HCT116 (cell line): ENCODE data around the gene ZACN. TPM values are rescaled to one million over a fixed set of nuclear protein-coding genes. Genes with fewer than 3 reads are reported as not detected.

Experiments used
- ATAC-seq: fragments of 200-7000 bp; cut with Tn5 transposase; 2 replicates; pipeline ENCODE4 v1.9.1; 2020; ENCODE audit warnings: mild to moderate bottlenecking, moderate library complexity
- Bru-seq: library from RNA; stranded (reverse); fragments of 400-500 nt; gene quantifications from one replicate; lab custom pipeline; 2021; lab: Mats Ljungman, UMichigan
- BruChase-seq, 2 experiments: library from RNA; stranded (reverse); fragments of 400-500 nt; gene quantifications; one replicate each; lab custom pipeline; 2021; lab: Mats Ljungman, UMichigan
- BruUV-seq: library from RNA; stranded (reverse); fragments of 400-500 nt; replicated peaks from 2 replicates; lab custom pipeline; 2021; lab: Mats Ljungman, UMichigan
- CTCF ChIA-PET: fragments of 300-600 bp; sonication (Branson Sonifier 250); formaldehyde crosslinking; loops from one replicate; lab custom pipeline; 2021; ENCODE audit warnings: antibody characterized with exemption; lab: Charles Lee
- POLR2A ChIA-PET: fragments of 300-600, 350-600 bp; sonication (Branson Sonifier 250); formaldehyde crosslinking; loops from one replicate; lab custom pipeline; 2021; ENCODE audit warnings: antibody characterized with exemption; lab: Charles Lee
- RAD21 ChIA-PET, 2 experiments: fragments of 300-600 bp; sonication (Branson Sonifier 250); formaldehyde crosslinking; loops; one replicate each; lab custom pipeline; 2023; ENCODE audit warnings: low total read pairs in 2 of 2; ENCODE audit not compliant: uncharacterized antibody in 2 of 2, unreplicated experiment in 2 of 2, low non-redundant PET in 1 of 2; lab: Charles Lee
- DNase-seq: peaks from one replicate; pipeline ENCODE4 v3.0.0-alpha.2; 2010; ENCODE audit warnings: low read depth, low spot score
- H2AFZ ChIP-seq: fragments of 200-600 bp; shearing (Covaris generic), sonication (generic); 2 replicates; pipeline ENCODE4 v1.6.1; 2017; ENCODE audit warnings: low read depth, mixed run types, mixed read lengths, antibody characterized with exemption, low read length; ENCODE audit not compliant: poor library complexity, severe bottlenecking
- H3K27ac ChIP-seq: 2 replicates; pipeline ENCODE4 v1.5.1; 2012; ENCODE audit warnings: low read depth, low read length
- H3K27me3 ChIP-seq: fragments of 200-600 bp; sonication (generic); 2 replicates; pipeline ENCODE4 v1.6.1; 2016; ENCODE audit warnings: mixed run types, low read length, mixed read lengths; ENCODE audit not compliant: insufficient read depth
- H3K36me3 ChIP-seq, 2 experiments: fragments of 200-500 bp in 1 of 2; fragments of 200-600 bp in 1 of 2; sonication (Bioruptor generic) in 1 of 2; sonication (generic) in 1 of 2; 2 replicates each; pipeline versions ENCODE4 v1.5.1 to v1.6.1; 2014 to 2016; ENCODE audit warnings: low read length in 2 of 2, inconsistent platforms in 1 of 2, mixed read lengths in 1 of 2, mixed run types in 1 of 2; ENCODE audit not compliant: insufficient read depth in 2 of 2, control insufficient read depth in 1 of 2
- H3K4me1 ChIP-seq, 2 experiments: fragments of 200-600 bp in 1 of 2; sonication (generic) in 1 of 2; 2 replicates each; pipeline versions ENCODE4 v1.5.1 to v1.6.1; 2012 to 2017; ENCODE audit warnings: low read length in 2 of 2, inconsistent platforms in 1 of 2, mild to moderate bottlenecking in 1 of 2, mixed read lengths in 1 of 2, mixed run types in 1 of 2, moderate library complexity in 1 of 2; ENCODE audit not compliant: insufficient read depth in 2 of 2, control insufficient read depth in 1 of 2
- H3K4me2 ChIP-seq: fragments of 200-600 bp; sonication (generic); 2 replicates; pipeline ENCODE4 v1.6.1; 2017; ENCODE audit warnings: mixed run types, low read length, mixed read lengths
- H3K4me3 ChIP-seq, 2 experiments: fragments of 200-600 bp in 1 of 2; sonication (generic) in 1 of 2; replicated peaks in 1 of 2; 2 replicates each; pipeline ENCODE4 v1.5.1; 2011 to 2016; ENCODE audit warnings: low read length in 2 of 2, control low read depth in 1 of 2, low read depth in 1 of 2, mild to moderate bottlenecking in 1 of 2, mixed read lengths in 1 of 2, mixed run types in 1 of 2
- H3K79me2 ChIP-seq: fragments of 200-600 bp; sonication (generic); 2 replicates; pipeline ENCODE4 v1.6.1; 2017; ENCODE audit warnings: mild to moderate bottlenecking, mixed run types, low read length, moderate library complexity, mixed read lengths; ENCODE audit not compliant: insufficient read depth
- H3K9ac ChIP-seq: fragments of 200-600 bp; sonication (generic); 2 replicates; pipeline ENCODE4 v1.6.1; 2016; ENCODE audit warnings: low read length, mixed read lengths
- H3K9me2 ChIP-seq: fragments of 200-600 bp; sonication (generic), shearing (Covaris generic); 2 replicates; pipeline ENCODE4 v1.6.1; 2017; ENCODE audit warnings: mixed run types, mild to moderate bottlenecking, moderate library complexity; ENCODE audit not compliant: insufficient read depth
- H3K9me3 ChIP-seq, 2 experiments: fragments of 200-500 bp in 1 of 2; fragments of 200-600 bp in 1 of 2; sonication (Bioruptor generic) in 1 of 2; sonication (generic) in 1 of 2; 2 replicates each; pipeline ENCODE4 v1.6.1; 2014 to 2017; ENCODE audit warnings: low read length in 2 of 2, mixed read lengths in 2 of 2, inconsistent platforms in 1 of 2, low read depth in 1 of 2, mild to moderate bottlenecking in 1 of 2, mixed run types in 1 of 2, moderate library complexity in 1 of 2; ENCODE audit not compliant: control insufficient read depth in 1 of 2, insufficient read depth in 1 of 2
- H4K20me1 ChIP-seq: fragments of 200-600 bp; sonication (generic), shearing (Covaris generic); 2 replicates; pipeline ENCODE4 v1.6.1; 2017; ENCODE audit warnings: mixed run types, mild to moderate bottlenecking, moderate library complexity; ENCODE audit not compliant: insufficient read depth
- CEBPB ChIP-seq: IDR thresholded peaks from 2 replicates; pipeline ENCODE4 v1.6.1; 2012; ENCODE audit warnings: low read depth
- CTCF ChIP-seq, 3 experiments: fragments of 200-600 bp in 1 of 3; sonication (generic) in 1 of 3; IDR thresholded peaks in 2 of 3; conservative IDR thresholded peaks in 1 of 3; 2 replicates each; pipeline ENCODE4 v1.5.1; 2012 to 2017; ENCODE audit warnings: low read depth in 2 of 3, low read length in 2 of 3, antibody characterized with exemption in 1 of 3, borderline replicate concordance in 1 of 3, control low read depth in 1 of 3, mild to moderate bottlenecking in 1 of 3, mixed read lengths in 1 of 3, mixed run types in 1 of 3, moderate library complexity in 1 of 3; ENCODE audit not compliant: insufficient read depth in 1 of 3
- FOSL1 ChIP-seq: IDR thresholded peaks from 2 replicates; pipeline ENCODE4 v1.6.1; 2012; ENCODE audit warnings: low read depth
- POLR2A ChIP-seq: IDR thresholded peaks from 2 replicates; pipeline ENCODE4 v1.7.0; 2011; ENCODE audit warnings: borderline replicate concordance; ENCODE audit not compliant: insufficient read depth, insufficient read length; ENCODE audit errors: extremely low read depth
- TCF7L2 ChIP-seq: IDR thresholded peaks from 2 replicates; pipeline ENCODE4 v1.7.0; 2011; ENCODE audit warnings: borderline replicate concordance, inconsistent platforms; ENCODE audit not compliant: insufficient read depth, insufficient read length; ENCODE audit errors: extremely low read depth
- intact Hi-C: fragments of 100-400 bp; cut with micrococcal nuclease; formaldehyde crosslinking; loops from 2 replicates; pipeline ENCODE4 v1.10.0; 2022
- long read RNA-seq: library from polyadenylated mRNA; unstranded; transcript quantifications from one replicate; pipeline ENCODE4 v2.0.0, GENCODE V29; 2021; ENCODE audit not compliant: unreplicated experiment
- polyA plus RNA-seq: library from polyadenylated mRNA; unstranded; fragments of >200 nt; gene quantifications from 2 replicates; pipeline ENCODE4 v1.2.1, GENCODE V29; 2012; ENCODE audit warnings: missing spikeins
- total RNA-seq: library from RNA; stranded (reverse); gene quantifications from one replicate; pipeline ENCODE4 v1.2.1, GENCODE V29; 2021; ENCODE audit not compliant: unreplicated experiment

ZACN gene
- total RNA-seq (not detected), Bru-seq, nascent RNA (not detected), BruChase-seq, experiment 1, labeled RNA remaining after a 6-hour chase (not detected), BruChase-seq, experiment 2, labeled RNA remaining after a 2-hour chase (percentile 13 among the genes with signal in this experiment)
- 10.7 and 15.1 TPM in 2 replicates for polyA plus RNA-seq
- long read RNA-seq: 0 reads

- peaks cover 7 to 10% of the 10 kb centered on the region in 2 experiments; a peak in 2 of 4 replicates for H3K36me3 ChIP-seq
- ATAC-seq (no peak), DNase-seq (no peak)
- peaks cover 8% of the 10 kb centered on the region; the same call in 1 of the 2 replicates for H3K27me3 ChIP-seq
- ChIA-PET RAD21 (no interaction called here), POLR2A (interaction anchor here (1.2 kb wide), 1 partner anchor 26 kb away, joined by 3 read pairs; no protein-coding TSS in a partner anchor)
- BruUV-seq: no TSS peak
- H2AFZ ChIP-seq: no peak within 1 kb of the TSS
- H3K79me2 ChIP-seq: no peaks in the 10 kb centered on the region
- no peaks in the 10 kb centered on the region for H3K4me1 ChIP-seq
- no peak within 1 kb of the TSS for H3K4me2 ChIP-seq
- no peak within 1 kb of the TSS for H3K4me3 ChIP-seq
- H3K9me3 ChIP-seq: no peaks in the 10 kb centered on the region
- intact Hi-C loops: no loop called here
- TF ChIP-seq POLR2A: no peak
- TF ChIP-seq CEBPB: no peak
- no peak for TF ChIP-seq TCF7L2
- TF ChIP-seq, all 23 proteins: peak for 0
- H3K9me2 ChIP-seq: no peaks in the 10 kb centered on the region
- H3K27ac ChIP-seq: no peak within 1 kb of the TSS
- no peaks in the 10 kb centered on the region for H4K20me1 ChIP-seq
- CTCF ChIA-PET: no interaction called here
- H3K9ac ChIP-seq: no peak within 1 kb of the TSS
These were observed at the start of gene ZACN for GRCh38 chr17:76078860-76079534. Gene ZACN (plus strand): TSS chr17:76079182. CDS start chr17:76079265, 83 bp downstream.

DNA sequence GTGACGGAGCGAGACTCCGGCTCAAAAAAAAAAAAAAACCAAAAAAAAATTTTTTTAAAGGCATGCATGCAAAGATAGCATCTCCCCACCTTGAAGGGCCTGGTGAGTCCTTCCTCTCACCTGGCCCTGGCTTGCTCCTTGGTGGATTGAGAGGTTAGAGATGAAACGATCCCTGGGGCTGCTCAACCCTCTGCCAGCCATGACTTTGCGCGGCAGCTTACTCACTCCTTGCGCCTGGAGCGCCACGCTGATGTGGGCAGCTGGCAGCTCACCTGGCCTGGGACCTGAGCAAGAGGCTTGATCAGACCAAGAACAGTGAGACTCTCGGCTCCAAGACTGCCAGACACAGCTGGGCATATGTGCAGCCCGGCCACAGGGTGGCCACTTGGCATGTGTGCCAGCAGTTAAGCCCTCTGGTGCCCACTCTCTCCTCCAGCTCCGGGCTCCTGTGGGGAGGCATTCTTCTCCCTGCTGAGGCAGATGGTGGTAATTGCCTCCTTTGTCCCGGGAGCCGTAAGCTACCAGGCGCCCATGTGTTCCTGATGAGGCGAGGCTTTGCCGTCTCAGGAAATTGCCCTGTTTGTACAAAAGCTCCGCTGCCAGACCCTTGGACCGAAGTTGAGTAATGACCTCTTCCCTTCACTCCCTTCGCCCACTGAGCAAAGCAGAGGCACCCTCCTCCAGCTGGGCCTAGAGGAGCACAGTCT is 46.8 kb upstream of the ZACN start:
- TF ChIP-seq FOSL1 (no peak), CTCF (IDR thresholded peaks at IDR 0.05 in 2 of 3, conservative IDR thresholded peaks at IDR 0.05 in 1 of 3; ENCODE audit: borderline replicate concordance in 1 of 3, insufficient read depth in 1 of 3, low read depth in 2 of 3, low read length in 2 of 3) (peak in 2 of 3 experiments; percentile 35 to 38; a peak in 4 of 6 replicates)
- DNase-seq: no peak
- Histone ChIP-seq H3K4me1 (peaks cover 45 to 47% of the 10 kb centered on the region in 2 experiments), H3K9ac (no peak overlapping the region), H4K20me1 (no peaks in the 10 kb centered on the region), H3K4me3 (no peak overlapping the region), H3K27ac (no peak overlapping the region), H3K4me2 (no peak overlapping the region), H3K79me2 (peaks cover 4% of the 10 kb centered on the region; the same call in 1 of the 2 replicates), H2AFZ (no peak overlapping the region), H3K36me3 (no peaks in the 10 kb centered on the region), H3K27me3 (no peaks in the 10 kb centered on the region), H3K9me3 (no peaks in the 10 kb centered on the region), H3K9me2 (no peaks in the 10 kb centered on the region)
- CTCF ChIA-PET: interaction anchor here (0.5 to 1.2 kb wide), 4 partner anchors 18 to 258 kb away, joined by 3 read pairs; no protein-coding TSS in a partner anchor
- intact Hi-C loops: no loop called here
- no peak for ATAC-seq
- POLR2A ChIA-PET: no interaction called here
- no TSS peak for BruUV-seq
- RAD21 ChIA-PET: interaction anchor here in 1 of 2 experiments (0.6 kb wide), 1 partner anchor 320 kb away, joined by 7 read pairs; no protein-coding TSS in a partner anchor
